ENCODE measurements around the gene NKX6-1.
A peak's percentile ranks its signal among the peaks of the same experiment; 100 is the strongest.

NKX6-1 gene

DNA sequence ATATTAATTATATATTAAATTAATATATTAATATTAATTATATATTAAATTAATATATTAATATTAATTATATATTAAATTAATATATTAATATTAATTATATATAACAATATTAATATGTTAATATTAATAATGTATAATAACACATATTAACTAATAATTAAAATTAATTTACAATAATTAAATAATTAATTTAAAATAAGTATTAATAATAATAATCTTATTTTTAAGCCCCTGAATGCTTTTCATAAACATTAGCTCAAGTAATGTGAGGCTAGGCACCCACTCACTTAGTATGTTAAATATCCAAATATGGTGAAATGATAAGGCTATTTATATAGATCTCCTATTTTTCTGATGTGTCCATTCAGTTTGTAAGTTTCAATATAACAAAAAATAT lies 26.9 kb downstream of the NKX6-1 start:
- no peak for FAIRE-seq

DNA sequence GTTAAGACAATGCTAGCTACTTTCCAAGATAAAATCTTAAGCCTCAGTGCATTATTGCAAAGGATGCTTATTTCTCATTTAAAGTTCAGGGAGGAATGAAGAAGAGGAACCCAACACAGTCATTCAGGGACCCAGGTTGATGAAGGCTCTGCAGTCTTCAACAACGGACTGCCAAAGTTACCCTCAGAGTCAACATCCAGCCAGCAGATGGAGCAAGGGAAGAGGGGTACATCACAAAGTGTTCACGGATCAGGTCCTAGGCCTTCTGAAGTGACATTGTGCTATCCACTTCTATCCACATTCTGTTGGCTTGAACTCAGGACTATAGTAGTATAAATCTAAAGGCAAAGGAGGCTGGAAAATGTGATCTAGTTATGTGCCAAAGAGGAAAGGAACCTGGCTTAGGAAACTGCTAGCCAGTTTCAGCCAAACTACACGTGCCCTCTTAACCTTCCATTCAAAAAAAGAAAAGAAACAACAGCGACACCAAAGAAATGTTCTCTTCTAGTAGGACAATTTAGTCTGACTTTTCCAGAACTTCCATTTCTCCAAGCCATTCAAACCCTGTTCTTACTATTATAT lies 28.8 kb downstream of the NKX6-1 start:
- no peak for FAIRE-seq

DNA sequence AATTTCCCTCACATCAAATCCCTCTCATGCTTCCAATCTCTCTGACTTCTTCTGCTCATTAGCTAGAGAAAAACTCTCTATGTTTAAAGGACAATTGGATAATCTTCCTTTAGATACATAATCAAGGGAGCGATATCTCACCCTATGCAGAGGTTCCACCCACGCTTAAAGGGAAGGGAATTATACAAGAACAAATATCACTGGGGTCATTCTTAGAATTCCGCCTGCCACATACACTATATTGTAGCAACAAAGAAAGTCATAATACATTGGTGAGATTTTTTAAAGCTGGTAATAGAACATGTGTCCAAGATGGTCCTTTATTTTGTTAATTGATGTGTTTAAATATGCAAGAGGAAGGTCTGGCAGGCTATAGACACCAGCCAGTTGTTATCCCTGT lies 31.5 kb downstream of the NKX6-1 start:
- no peak for FAIRE-seq

DNA sequence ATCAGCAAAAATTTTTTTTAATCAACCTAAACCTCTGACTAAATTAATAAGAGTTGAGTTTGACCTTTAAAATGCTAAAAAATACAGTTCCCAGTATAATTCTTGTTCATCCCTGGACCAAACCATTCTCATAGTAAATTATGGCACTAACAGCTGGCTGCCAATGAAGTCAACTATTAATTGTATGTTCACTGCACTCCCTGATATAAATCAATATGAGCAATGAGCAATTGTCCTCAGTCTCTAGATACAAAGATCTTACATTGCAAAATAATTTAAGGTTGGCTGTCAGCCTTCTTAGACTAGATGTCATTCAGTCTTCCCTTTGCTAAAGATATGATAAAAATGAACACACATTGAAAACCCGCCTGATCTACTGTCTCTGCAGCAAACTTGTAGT lies 39.3 kb downstream of the NKX6-1 start:
- FAIRE-seq: no peak

DNA sequence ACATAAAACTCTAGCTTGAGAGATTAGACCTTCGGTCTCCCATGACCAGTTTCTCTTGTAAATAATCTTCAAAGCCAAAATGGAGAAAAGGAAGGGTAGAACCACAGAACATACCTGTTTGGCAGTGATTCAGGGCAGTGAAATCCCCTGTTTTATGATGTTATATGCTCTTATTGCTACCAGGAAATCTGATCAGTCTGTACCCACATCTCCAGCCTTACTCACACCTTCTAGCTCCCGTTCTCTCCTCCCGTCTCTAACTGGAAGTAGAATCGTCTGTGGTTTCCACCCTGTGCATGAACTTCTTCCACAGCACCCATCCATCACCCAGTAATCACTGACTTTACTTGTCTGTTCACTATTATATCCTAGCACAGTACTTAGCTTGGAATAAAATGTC lies 42.9 kb downstream of the NKX6-1 start:
- FAIRE-seq: no peak

DNA sequence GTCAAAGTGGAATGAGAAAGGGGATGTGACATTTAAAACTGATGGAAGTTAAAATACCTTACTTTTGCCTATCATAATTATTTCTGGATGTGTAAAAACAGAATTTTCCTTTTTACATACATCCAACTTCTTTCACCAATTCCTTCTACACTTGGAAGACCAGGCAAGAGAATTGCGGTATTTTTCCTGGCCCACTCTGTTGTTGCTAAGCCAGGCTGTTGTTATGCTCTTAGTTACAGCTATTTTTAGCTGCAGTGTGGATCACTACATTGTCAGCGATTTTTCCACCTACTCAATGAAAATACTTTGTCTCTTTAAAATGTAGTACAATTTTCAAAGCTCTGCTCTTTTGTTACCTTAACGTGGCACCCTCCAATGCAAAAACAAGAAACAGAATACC lies 43.4 kb downstream of the NKX6-1 start:
- peak; percentile 100 for FAIRE-seq

DNA sequence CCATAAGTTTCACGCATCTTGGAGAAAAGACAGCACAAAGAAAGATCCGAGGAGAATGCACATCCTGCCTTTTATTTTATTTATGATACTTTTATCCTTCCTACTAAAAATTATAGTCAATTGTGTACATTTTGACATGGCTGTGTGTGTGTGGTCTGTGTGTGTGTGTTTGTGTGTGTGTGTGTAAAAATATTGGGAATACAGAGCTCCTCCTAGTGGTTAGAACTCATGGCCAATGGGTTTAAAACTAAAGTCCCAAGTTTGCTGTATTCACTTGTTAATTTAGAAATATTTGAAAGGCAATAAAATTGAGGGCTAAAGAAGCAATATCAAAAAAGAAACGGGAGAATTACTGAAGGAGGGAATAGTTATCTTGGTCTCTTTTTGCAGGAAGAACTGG lies 47.5 kb downstream of the NKX6-1 start:
- no peak for FAIRE-seq

DNA sequence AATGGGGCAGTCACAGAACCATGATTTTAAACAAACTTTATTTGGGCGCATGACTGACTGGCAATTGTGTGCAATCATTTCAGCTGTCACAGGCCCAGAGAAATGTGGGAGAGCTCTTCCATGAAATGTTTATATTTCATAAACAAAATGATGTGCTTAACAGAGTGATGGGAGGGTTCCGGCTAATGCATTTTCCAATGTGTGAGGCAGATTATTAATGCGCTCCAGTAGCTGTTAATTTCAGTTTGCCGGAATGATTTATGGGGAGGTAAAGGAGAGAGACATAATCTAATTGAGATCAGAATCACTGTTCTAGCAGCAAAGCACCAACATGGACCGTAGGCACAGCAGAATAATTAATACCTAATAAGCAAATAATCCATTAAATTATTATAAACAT lies 55.6 kb downstream of the NKX6-1 start:
- peak; percentile 97 for FAIRE-seq

DNA sequence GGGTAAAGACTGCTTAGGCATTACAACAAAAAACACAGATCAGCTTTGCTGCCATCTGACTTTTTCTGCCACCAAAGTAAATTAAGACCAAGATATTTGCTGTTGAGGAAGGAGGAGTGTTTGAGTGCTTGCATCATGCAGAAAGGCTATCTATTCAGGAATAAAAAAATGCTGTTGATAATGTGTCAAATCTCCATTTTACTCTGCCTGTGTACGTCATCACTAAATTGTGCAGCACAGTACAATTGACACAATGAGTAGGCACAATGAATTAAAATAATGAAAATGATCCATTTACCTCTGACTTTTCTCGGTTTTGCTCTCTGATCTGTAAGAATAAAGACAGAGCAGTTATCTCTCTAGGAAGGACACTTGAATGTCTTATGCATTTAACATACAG lies 56.3 kb downstream of the NKX6-1 start:
- FAIRE-seq: peak; percentile 56
